Astrocyte of the spinal cord (primary cell): ENCODE results near the gene TMEM42.

ENCODE experiments used
- DNase-seq: peaks from one replicate; pipeline ENCODE4 v3.0.0; 2011; ENCODE audit warnings: low read depth, low spot score
- H3K4me3 ChIP-seq: 2 replicates; pipeline ENCODE4 v1.5.1; 2011; ENCODE audit warnings: low read depth, mild to moderate bottlenecking, low read length, moderate library complexity
- in situ Hi-C: cut with HindIII; loops from 2 replicates; pipeline ENCODE4 v1.10.0; 2017; ENCODE audit warnings: low sequenced_read_pairs
- TF ChIP-seq, protein P1 (sequence below): IDR thresholded peaks from 2 replicates; pipeline ENCODE4 v1.5.1; 2012; ENCODE audit warnings: low read depth, mild to moderate bottlenecking, low read length, inconsistent platforms

Gene TMEM42

DNA sequence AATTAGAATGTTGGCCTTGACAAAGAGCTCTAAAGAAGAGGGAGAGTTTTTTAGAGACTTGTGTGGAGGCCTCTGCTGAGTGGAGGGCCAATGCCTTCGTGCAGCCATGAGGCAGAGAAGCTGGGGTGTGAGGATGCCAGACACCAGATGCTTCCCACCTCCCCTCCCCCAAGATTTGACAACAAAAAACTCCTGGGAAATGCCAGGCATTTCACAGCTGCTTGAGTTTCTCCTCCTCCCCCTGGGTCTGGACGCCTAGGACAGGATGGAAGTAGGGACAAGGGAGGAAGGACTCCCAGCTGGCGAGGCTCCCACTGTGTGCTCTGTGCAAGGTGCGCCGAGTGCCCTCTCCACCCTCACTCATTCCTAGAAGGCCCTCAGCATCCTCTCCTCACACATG is 32.8 kb downstream of the TMEM42 start:
- DNase-seq: no peak
- TF ChIP-seq, protein P1, sequence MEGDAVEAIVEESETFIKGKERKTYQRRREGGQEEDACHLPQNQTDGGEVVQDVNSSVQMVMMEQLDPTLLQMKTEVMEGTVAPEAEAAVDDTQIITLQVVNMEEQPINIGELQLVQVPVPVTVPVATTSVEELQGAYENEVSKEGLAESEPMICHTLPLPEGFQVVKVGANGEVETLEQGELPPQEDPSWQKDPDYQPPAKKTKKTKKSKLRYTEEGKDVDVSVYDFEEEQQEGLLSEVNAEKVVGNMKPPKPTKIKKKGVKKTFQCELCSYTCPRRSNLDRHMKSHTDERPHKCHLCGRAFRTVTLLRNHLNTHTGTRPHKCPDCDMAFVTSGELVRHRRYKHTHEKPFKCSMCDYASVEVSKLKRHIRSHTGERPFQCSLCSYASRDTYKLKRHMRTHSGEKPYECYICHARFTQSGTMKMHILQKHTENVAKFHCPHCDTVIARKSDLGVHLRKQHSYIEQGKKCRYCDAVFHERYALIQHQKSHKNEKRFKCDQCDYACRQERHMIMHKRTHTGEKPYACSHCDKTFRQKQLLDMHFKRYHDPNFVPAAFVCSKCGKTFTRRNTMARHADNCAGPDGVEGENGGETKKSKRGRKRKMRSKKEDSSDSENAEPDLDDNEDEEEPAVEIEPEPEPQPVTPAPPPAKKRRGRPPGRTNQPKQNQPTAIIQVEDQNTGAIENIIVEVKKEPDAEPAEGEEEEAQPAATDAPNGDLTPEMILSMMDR: no peak
- in situ Hi-C loops: no loop called here
- H3K4me3 ChIP-seq: no peak overlapping the region

DNA sequence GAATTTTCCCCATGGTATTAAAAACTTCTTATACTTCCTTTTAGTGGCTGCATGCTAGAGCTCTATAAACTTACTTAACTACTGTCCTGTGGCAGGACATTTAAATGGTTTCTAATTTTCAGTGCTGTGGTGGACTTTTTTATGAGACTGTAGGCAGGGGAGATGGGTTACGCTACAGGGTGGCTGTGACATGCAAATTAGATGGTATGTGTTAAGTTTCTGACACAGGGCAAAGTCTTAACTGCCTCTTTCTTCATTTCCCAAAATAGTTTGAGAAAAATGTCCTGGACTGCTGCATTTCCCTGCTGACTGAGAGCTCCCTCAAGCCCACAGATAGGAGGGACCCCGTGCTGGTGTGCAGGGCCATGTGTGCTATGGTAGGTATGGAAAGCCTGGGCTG is 34.7 kb downstream of the TMEM42 start:
- in situ Hi-C loops: no loop called here
- no peak for DNase-seq
- TF ChIP-seq, protein P1: no peak
- H3K4me3 ChIP-seq: no peak overlapping the region

DNA sequence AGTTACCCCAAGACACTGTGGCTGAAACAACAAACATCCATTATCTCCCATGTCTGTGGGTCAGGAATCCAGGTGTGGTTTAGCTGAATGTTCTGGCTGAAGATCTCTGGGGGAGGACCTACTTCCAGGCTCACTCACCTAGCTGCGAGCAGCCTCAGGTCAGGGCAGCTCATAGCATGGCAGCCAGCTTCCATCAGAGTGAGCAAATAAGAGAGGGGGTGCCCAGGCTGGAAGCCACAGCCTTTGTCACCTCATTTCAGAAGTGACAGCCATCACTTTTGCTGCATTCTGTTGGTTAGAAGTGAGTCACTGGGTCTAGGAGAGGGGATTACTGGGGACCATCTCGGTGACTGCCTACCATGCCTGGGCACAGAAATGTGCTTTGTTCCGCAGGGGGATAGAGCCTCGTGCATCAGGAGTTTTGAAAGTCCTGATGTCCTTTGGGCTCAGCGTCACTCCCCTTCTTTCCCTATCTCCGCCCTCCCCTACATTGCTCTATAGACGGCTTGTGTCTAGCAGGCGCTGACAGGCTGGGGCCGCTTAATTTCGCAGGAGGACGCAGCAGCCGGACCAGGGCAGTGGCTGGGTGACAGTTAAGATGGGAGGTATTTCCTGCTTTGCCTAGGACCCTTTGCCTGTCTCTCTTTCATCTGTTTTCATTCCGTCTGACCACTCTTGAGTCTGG is 38.1 kb downstream of the TMEM42 start:
- DNase-seq: no peak
- TF ChIP-seq, protein P1: no peak
- H3K4me3 ChIP-seq: no peak overlapping the region
- in situ Hi-C loops: no loop called here

DNA sequence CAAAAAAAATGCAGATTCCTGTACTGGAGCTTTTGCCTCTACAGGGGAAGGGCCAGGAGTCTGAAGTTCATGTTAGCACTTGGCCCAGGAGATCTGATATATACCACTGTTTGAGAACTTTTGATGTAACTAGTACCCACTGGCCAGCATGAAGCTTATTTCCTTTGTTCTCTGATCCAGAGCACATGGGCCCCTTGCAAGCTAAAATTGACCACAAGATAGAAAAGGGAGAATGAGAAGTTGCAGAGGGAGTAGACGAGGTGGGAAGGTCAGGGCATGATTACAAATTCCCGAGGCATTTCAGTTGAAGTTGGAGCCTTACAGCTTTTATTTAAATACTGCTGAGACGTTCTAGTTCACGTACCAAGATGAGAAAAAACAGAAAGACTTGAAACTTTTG is 40.9 kb downstream of the TMEM42 start:
- in situ Hi-C loops: no loop called here
- no peak overlapping the region for H3K4me3 ChIP-seq
- TF ChIP-seq, protein P1: no peak
- DNase-seq: no peak

DNA sequence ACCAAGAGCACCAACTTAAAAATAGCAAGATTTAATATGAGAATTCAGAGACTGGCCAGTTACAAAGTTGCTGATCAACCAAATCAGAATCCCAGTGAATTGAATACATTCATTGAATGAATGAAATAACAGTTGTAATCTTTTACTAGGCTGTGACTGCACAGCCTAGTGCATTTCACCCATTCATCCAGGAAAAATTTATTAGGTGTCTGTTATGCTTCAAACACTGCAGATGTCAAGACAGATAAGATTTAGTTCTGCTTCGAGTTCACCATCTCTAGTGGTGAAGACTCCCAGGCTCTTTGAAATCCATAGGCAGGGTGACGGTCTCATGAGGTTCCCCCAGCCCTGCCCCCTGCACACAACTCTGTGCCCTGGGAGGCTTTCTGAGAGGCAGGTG is 41.6 kb downstream of the TMEM42 start:
- H3K4me3 ChIP-seq: no peak overlapping the region
- TF ChIP-seq, protein P1: no peak
- in situ Hi-C loops: no loop called here
- no peak for DNase-seq

DNA sequence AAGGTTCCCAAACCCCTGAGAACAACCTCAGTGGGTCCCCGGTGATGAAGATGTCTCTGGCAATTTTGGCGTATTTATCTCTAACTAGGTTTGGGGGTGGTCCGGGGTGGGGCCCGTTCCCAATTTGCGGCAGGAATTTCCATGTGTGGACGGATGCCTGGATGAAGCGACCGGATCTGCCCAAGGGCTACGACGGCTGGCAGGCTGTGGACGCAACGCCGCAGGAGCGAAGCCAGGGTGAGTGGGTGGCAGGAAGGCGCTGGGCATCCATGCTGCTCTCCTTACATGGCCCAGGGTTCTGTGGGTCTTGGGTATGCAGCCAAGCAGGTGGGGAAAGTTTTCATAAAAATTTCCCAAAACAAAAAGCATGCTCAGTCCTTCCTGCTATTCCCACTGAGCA is 42.0 kb downstream of the TMEM42 start:
- in situ Hi-C loops: no loop called here
- H3K4me3 ChIP-seq: no peak overlapping the region
- TF ChIP-seq, protein P1: no peak
- no peak for DNase-seq
